GM23338 (cell line): ENCODE results near the gene AQP5.
"Not testable (repeated sequence)": the region's sequence is repeated elsewhere in the genome, so short reads cannot be mapped to it uniquely, and the experiment has no call there.

Source experiments
- CREB1 ChIP-seq: fragments of 250-450 bp; sonication (Bioruptor Pico); IDR thresholded peaks from 2 replicates; pipeline ENCODE4 v1.5.0; 2020; ENCODE audit warnings: low read depth, mild to moderate bottlenecking, moderate library complexity
- CTCF ChIP-seq, 2 experiments: fragments of 200-600 bp in 1 of 2; sonication (generic) in 1 of 2; conservative IDR thresholded peaks; 2 replicates each; pipeline versions ENCODE4 v1.5.1 to v1.6.1; 2016 to 2017; ENCODE audit warnings: antibody characterized with exemption in 2 of 2, low read depth in 2 of 2, mild to moderate bottlenecking in 2 of 2, moderate library complexity in 1 of 2
- ETS1 ChIP-seq: IDR thresholded peaks from 2 replicates; pipeline ENCODE4 v1.6.1; 2016; ENCODE audit warnings: antibody characterized with exemption
- EZH2 ChIP-seq: fragments of 200-600 bp; sonication (generic); IDR thresholded peaks from one replicate; pipeline ENCODE4 v1.8.0; 2017; ENCODE audit warnings: antibody characterized with exemption, mild to moderate bottlenecking, low read depth; ENCODE audit not compliant: unreplicated experiment
- EZH2phosphoT487 ChIP-seq: fragments of 200-600 bp; sonication (generic); IDR thresholded peaks from one replicate; pipeline ENCODE4 v1.8.1; 2018; ENCODE audit warnings: antibody characterized with exemption; ENCODE audit not compliant: unreplicated experiment
- POLR2AphosphoS5 ChIP-seq: IDR thresholded peaks from 2 replicates; pipeline ENCODE4 v1.6.1; 2016; ENCODE audit warnings: antibody characterized with exemption, low read depth
- REST ChIP-seq: IDR thresholded peaks from one replicate; pipeline ENCODE4 v1.6.1; 2018; ENCODE audit warnings: antibody characterized with exemption; ENCODE audit not compliant: unreplicated experiment
- ZNF114 ChIP-seq: fragments of 250-450 bp; sonication (Bioruptor Pico); IDR thresholded peaks from 2 replicates; pipeline ENCODE4 v1.5.0; 2020; ENCODE audit warnings: mild to moderate bottlenecking, moderate library complexity

- TF ChIP-seq CTCF (conservative IDR thresholded peaks at IDR 0.05; ENCODE audit: low read depth in 2 of 2); EZH2; EZH2phosphoT487; CREB1 (CRISPR knock-in tag); POLR2AphosphoS5; REST; ETS1; ZNF114 (CRISPR knock-in tag): not testable (repeated sequence)
Observed at GRCh38 chr12:49986476-49986875, 24.8 kb downstream of the AQP5 start.
